Measurements from ENCODE around the gene RYR3. TPM values are rescaled to one million over a fixed set of nuclear protein-coding genes. Genes with fewer than 3 reads are reported as not detected.
A peak's percentile ranks its signal among the peaks of the same experiment; 100 is the strongest.
"Not testable (repeated sequence)": the region's sequence is repeated elsewhere in the genome, so short reads cannot be mapped to it uniquely, and the experiment has no call there.

RYR3 gene
- total RNA-seq, 1 experiment from 2014 or later = under 0.01 TPM

- DNase-seq (ENCODE audit: low read depth) = no peak
Measured at GRCh38 chr15:33757516-33758232, 446.9 kb downstream of the RYR3 start.

- DNase-seq (ENCODE audit: low read depth) = no peak
Measured at GRCh38 chr15:33766389-33766788, 455.6 kb downstream of the RYR3 start.

DNA sequence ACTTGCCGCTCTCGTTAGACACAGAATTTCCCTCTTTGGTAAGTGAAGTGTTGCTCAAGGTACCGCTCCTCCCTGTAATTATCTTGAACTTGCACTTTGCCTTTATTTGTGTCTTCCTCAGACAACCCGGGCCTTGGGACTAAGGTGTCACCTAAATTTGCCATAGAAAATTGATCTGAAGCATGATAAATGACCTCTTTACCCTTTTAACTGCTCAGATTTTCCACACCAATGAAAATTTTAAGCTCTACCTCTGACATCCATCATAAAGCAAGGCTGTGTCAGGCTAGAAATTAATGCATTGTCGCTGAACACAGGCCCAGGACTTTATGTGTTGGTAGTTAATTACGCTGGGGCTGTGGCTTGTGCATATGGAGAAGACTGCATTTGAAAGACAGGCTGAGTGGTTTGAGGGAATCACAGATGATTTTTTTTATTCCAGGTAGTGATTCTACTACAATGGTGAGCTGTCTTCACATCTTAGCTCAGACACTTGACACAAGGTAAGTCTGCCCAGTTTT, 458.0 kb downstream of the RYR3 start:
- DNase-seq (ENCODE audit: low read depth) = no peak

DNA sequence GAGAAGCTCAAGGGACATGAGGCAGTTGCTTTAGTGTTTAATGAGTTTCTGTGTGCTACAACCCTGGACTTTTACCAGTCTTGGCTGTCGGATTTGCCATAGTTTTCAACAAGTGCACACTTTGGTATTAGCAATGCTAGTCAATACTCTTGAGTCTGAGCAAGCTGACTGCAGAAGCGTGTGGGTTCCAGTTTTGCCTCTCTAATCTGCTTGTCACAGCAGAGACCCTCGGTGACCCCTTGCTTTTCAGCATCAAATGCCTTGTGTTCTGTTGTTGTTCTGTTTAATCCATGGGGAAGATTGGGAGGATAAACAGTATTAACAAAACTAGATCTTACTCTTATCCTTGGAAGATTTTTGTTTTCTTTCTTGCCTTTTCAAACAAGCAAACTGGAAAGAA, 463.2 kb downstream of the RYR3 start:
- no peak for DNase-seq (ENCODE audit: low read depth)

GRCh38 chr15:33778852-33779251, 468.1 kb downstream of the RYR3 start:
- DNase-seq (ENCODE audit: low read depth) = no peak

GRCh38 chr15:33780011-33780768, 469.4 kb downstream of the RYR3 start:
- no peak for DNase-seq (ENCODE audit: low read depth)

DNA sequence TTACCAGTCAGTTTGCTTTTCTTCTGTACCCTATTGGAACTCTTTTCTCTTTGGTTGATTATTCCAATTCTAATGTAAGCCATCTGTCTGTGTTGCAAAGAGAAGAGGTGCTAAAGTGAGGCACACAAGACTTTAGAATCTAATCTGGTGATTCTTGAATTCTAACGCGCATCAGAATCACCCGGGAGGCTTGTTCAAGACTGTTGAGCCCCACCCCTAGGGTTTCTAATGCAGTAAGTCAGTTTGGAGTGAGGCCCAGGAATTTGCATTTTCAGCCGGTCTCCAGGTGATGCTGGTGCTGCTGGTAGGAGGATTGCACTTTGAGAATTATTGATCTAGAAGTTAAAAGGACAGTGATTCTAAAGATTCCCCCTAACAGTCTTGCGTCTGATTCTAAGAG, 472.2 kb downstream of the RYR3 start:
- no peak for DNase-seq (ENCODE audit: low read depth)

DNA sequence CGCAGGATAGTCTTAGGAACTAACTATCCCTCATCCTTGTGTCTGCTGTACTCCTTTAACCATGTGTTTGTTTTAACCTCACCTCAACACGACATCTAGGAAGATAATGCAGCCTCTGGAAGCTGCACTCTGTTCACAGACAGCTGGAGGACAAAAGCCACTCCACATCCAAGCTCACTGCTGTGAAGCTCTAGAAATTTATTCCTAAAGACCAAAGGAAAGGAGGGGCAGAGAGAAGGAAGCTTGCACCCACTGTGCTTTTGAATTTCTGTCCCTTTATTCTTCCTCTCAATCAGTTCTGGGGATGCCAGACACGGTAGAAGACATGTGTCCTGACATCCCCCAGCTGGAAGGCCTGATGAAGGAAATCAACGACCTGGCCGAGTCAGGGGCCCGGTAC, 474.6 kb downstream of the RYR3 start:
- DNase-seq (ENCODE audit: low read depth) = no peak

DNA sequence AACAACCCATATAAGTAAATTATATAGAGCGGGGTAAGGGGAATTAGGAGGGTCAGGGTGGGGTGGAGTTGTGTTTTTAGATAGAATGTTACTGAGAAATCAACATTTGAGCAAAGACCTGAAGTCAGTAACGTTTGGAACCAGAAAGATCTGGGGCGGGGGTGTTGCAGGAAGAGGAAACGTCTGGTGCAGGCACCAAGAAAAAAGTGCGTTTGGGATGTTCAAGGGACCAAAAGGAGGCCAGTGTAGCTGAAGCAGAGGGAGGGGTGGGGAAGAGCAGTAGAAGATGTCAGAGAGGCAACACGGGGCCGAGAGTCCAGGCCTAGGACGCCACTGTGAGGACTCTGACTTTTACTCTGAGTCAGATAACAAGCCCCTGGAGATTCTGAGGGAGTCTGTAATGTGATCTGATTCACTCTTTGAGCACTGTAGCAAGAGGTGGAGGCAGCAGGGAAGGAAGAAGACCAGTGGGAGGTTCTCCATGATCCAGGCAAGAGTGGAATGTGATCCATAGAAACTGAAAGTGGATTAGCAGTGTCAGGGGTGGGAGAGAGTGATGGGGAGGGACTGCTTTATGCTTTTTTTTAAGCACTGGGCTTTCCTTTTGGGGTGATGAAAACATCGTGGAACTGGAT, 478.3 kb downstream of the RYR3 start:
- DNase-seq (ENCODE audit: low read depth) = peak; percentile 24

- DNase-seq (ENCODE audit: low read depth) = no peak
Measured at GRCh38 chr15:33794453-33794852, 483.7 kb downstream of the RYR3 start.

- DNase-seq (ENCODE audit: low read depth) = no peak
Measured at GRCh38 chr15:33795070-33795469, 484.3 kb downstream of the RYR3 start.

DNA sequence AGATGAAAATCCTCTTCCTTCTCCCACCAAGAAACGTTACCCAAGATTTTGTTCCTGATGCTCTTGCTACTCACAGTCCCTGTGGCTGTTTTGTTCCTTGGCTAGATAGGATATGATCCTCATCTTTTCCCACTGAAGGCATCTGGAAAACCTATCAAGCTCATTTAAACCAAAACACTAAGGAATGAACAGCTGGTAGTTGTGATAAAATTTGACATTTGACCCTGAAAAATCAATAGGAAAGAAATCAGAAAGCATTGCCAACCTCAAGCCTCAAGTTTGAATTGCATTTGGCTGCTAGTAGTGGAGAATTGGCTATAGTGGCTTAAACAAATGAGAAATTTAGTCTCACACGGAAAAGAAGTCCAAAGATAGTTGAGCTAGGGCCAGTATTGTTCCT, 486.9 kb downstream of the RYR3 start:
- DNase-seq (ENCODE audit: low read depth) = no peak

DNA sequence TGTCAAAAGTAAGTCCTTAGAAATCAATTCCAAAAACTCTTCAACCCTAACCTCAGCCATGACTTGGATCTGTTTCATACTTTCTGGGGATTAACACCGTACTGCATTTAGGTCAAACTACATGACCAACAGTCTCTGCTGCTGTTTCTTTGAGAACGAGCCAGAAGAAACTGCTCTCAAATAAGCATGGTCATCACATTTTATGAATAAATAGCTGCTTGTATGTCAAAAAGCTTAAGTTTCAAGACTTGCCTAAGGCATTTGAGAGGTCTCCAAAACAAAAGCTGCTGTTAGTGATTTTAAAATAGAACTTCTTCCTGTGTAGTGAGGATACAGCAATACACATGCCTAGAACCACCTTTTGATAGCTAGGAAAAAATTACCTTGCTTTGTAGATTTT, 491.2 kb downstream of the RYR3 start:
- DNase-seq (ENCODE audit: low read depth) = peak; percentile 42

DNA sequence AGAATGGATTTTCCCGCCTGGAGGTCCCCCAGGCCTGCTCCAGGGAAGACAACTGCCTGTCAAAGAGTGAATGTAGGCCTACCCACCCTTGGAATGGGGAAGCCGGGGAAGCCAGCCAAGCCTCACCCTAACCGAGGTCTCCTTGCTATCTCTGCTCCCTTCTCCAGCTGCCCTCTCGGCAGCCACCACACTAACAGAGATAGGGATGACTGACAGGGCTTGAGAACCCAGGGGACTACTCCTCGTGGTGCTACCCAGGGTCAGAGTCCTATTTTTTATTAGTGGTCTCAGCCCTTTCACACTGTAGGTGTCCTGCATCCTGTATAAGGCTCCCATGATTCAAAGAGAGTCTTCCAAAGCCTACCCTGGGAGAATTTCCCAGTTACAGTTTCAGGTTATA, 496.9 kb downstream of the RYR3 start:
- DNase-seq (ENCODE audit: low read depth) = no peak

GRCh38 chr15:33808720-33809457, 498.1 kb downstream of the RYR3 start:
- no peak for DNase-seq (ENCODE audit: low read depth)

DNA sequence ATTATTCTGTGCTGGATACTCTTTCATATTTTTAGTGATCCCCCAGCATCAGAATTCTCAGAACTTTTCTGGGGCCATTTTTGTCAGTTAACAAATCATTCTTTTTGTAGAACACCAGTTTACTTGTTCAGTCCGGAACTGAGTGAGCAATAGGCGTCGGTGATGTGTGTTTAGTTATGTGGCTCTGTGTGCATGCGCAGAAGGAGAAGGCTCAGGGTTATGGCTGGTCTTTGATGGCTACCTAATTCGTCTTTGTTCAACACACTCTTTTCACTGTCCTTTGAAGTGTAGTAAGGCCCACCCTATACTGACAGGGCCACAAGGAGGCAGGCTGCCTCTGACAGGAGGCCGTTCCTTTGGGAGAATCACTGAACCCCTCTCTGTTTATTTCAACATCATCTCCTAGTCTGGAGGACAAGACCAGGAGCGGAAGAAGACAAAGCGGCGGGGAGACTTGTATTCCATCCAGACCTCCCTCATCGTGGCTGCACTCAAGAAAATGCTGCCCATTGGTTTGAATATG, 499.4 kb downstream of the RYR3 start:
- DNase-seq (ENCODE audit: low read depth) = no peak

DNA sequence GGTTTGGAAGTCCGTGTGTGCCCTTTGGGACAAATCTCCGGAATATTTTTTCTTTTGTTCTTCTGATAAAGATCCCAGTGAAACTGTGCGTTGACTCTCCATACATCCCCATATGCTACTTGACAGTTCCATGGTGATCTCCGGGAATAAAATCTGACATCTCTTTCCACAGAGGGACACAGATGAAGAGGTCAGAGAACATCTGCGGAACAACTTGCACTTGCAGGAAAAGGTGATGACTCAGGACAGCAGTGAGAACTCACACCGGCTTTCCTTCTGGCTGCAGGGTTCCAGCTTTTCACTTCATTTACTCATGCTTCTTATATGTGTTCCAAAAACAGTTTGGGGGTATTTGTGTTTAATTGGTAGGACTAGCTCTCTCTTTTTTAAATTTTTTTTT, 500.0 kb downstream of the RYR3 start:
- DNase-seq (ENCODE audit: low read depth) = no peak

- DNase-seq (ENCODE audit: low read depth) = no peak
Measured at GRCh38 chr15:33813891-33814290, 503.1 kb downstream of the RYR3 start.

DNA sequence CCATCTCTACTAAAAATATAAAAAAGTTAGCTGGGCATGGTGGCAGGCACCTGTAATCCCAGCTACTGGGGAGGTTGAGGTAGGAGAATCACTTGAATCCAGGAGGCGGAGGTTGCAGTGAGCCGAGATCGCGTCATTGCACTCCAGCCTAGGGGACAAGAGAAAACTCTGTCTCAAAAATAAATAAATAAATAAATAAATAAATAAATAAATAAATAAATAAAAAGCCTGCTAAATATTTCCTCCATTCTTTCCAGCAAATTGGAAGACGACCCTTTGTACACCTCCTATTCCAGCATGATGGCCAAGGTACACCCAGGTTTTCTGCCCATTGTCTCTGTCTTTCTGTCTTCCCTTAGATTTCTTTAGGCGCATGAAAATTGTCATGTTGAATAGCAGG, 508.7 kb downstream of the RYR3 start:
- DNase-seq (ENCODE audit: low read depth) = not testable (repeated sequence)

GRCh38 chr15:33822479-33822878, 511.7 kb downstream of the RYR3 start:
- DNase-seq (ENCODE audit: low read depth) = no peak

GRCh38 chr15:33823119-33823518, 512.4 kb downstream of the RYR3 start:
- DNase-seq (ENCODE audit: low read depth) = no peak

DNA sequence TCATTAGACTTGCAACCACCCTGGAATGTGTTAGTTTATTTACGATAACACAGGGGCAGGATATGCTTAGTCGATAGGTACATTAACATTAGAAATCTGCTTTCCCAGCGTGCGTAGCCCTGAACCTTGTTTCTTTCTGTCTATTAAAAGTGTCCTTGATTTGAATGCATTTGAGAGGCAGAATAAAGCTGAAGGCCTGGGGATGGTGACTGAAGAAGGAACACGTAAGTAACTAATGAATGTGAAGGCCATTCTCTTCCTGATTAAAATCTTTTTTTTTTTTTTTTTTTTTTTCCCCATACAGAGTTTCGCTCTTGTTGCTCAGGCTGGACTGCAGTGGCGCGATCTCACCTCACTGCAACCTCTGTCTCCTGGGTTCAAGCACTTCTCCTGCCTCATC, 514.7 kb downstream of the RYR3 start:
- no peak for DNase-seq (ENCODE audit: low read depth)

All from RPMI7951 (cell line).